ENCODE data around the gene LRRC23.

The LRRC23 gene

GRCh38 chr12:6938353-6939190 lies 34.0 kb downstream of the LRRC23 start:
- peak overlapping the region; percentile 91 to 99 for H3K27ac ChIP-seq
- peaks cover 0 to 72% (median 47%) of the 10 kb centered on the region in 4 donors for H3K4me1 ChIP-seq
- H3K9me3 ChIP-seq = no peaks in the 10 kb centered on the region
- no peak for DNase-seq
- H3K27me3 ChIP-seq = no peaks in the 10 kb centered on the region
- intact Hi-C loops (cut with DNase I; ENCODE audit: low total_unique reads) = loop anchor here (2.0 kb wide), 1 partner anchor 14 kb away; no protein-coding TSS in a partner anchor
- H3K4me3 ChIP-seq = peak overlapping the region; percentile 61 to 72
- no peak for TF ChIP-seq CTCF (IDR thresholded peaks at IDR 0.05)
- H3K36me3 ChIP-seq = peaks cover 21 to 61% (median 26%) of the 10 kb centered on the region in 3 donors

- Histone ChIP-seq H3K27me3 (no peaks in the 10 kb centered on the region), H3K27ac (peak overlapping the region in 1 of 2 donors; percentile 99), H3K4me1 (peaks cover 0 to 66% (median 41%) of the 10 kb centered on the region in 4 donors), H3K9me3 (no peaks in the 10 kb centered on the region), H3K36me3 (peaks cover 16 to 55% (median 26%) of the 10 kb centered on the region in 3 donors), H3K4me3 (no peak overlapping the region)
- DNase-seq = no peak
- intact Hi-C loops (cut with DNase I; ENCODE audit: low total_unique reads) = loop anchor here (2.0 kb wide), 1 partner anchor 14 kb away; no protein-coding TSS in a partner anchor
- no peak for TF ChIP-seq CTCF (IDR thresholded peaks at IDR 0.05)
Observed at GRCh38 chr12:6939191-6939540, 34.5 kb downstream of the LRRC23 start.

- peaks cover 10 to 46% (median 25%) of the 10 kb centered on the region in 3 donors for H3K36me3 ChIP-seq
- H3K9me3 ChIP-seq = no peaks in the 10 kb centered on the region
- H3K27me3 ChIP-seq = no peaks in the 10 kb centered on the region
- no peak overlapping the region for H3K4me3 ChIP-seq
- H3K27ac ChIP-seq = no peak overlapping the region
- peaks cover 0 to 70% (median 50%) of the 10 kb centered on the region in 4 donors for H3K4me1 ChIP-seq
- no peak for DNase-seq
- no peak for TF ChIP-seq CTCF (IDR thresholded peaks at IDR 0.05)
- intact Hi-C loops (cut with DNase I; ENCODE audit: low total_unique reads) = loop anchor here (5.0 to 10.0 kb wide), 2 partner anchors 74 to 174 kb away; partner anchors contain the start of gene TPI1
Observed at GRCh38 chr12:6941267-6941666, 36.6 kb downstream of the LRRC23 start.

- Histone ChIP-seq H3K27me3 (no peaks in the 10 kb centered on the region), H3K27ac (peak overlapping the region; percentile 94 to 98), H3K36me3 (peaks cover 10 to 46% (median 25%) of the 10 kb centered on the region in 3 donors), H3K4me1 (peaks cover 0 to 72% (median 54%) of the 10 kb centered on the region in 4 donors), H3K4me3 (no peak overlapping the region), H3K9me3 (no peaks in the 10 kb centered on the region)
- no peak for DNase-seq
- intact Hi-C loops (cut with DNase I; ENCODE audit: low total_unique reads) = loop anchor here (5.0 to 10.0 kb wide), 2 partner anchors 74 to 173 kb away; partner anchors contain the start of gene TPI1
- TF ChIP-seq CTCF (IDR thresholded peaks at IDR 0.05) = no peak
Observed at GRCh38 chr12:6941782-6942181, 37.2 kb downstream of the LRRC23 start.

- TF ChIP-seq CTCF (IDR thresholded peaks at IDR 0.05) = no peak
- Histone ChIP-seq H3K36me3 (peaks cover 10 to 48% (median 29%) of the 10 kb centered on the region in 3 donors), H3K4me3 (no peak overlapping the region), H3K4me1 (peaks cover 0 to 67% (median 49%) of the 10 kb centered on the region in 4 donors), H3K27me3 (no peaks in the 10 kb centered on the region), H3K27ac (peak overlapping the region; percentile 94 to 98), H3K9me3 (no peaks in the 10 kb centered on the region)
- DNase-seq = no peak
- intact Hi-C loops (cut with DNase I; ENCODE audit: low total_unique reads) = loop anchor here (5.0 to 10.0 kb wide), 2 partner anchors 75 to 173 kb away; partner anchors contain the start of gene TPI1
Observed at GRCh38 chr12:6942331-6942665, 37.7 kb downstream of the LRRC23 start.

All from tibial artery (tissue), 4 donors.